Measurements from ENCODE around the gene CHCHD1.
"Not testable (repeated sequence)": the region's sequence is repeated elsewhere in the genome, so short reads cannot be mapped to it uniquely, and the experiment has no call there.

Gene CHCHD1

GRCh38 chr10:73788864-73789658, 7.2 kb downstream of the CHCHD1 start:
- no peak for DNase-seq (ENCODE audit: low read depth, low spot score)
- H3K4me3 ChIP-seq (ENCODE audit: low read length): no peak overlapping the region

DNA sequence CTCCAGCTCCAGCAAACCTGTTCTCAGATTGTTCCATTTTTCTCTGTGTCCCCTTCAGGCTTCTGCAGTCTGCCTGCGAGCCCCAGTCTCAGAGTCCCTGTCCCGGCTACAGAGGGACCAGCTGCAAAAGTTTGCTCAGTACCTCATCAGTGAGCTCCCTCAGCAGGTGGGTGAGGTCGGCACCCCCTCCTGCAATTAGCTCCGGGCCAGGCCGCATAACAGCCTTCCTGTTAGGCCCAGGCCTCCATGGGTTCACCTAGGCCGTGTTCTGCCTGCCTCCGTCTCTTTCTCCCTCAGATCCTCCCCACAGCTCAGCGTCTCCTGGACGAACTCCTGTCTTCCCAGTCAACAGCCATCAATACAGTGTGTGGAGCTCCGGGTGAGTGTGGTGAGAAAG, 7.8 kb downstream of the CHCHD1 start:
- no peak for DNase-seq (ENCODE audit: low read depth, low spot score)
- H3K4me3 ChIP-seq (ENCODE audit: low read length): no peak overlapping the region

DNA sequence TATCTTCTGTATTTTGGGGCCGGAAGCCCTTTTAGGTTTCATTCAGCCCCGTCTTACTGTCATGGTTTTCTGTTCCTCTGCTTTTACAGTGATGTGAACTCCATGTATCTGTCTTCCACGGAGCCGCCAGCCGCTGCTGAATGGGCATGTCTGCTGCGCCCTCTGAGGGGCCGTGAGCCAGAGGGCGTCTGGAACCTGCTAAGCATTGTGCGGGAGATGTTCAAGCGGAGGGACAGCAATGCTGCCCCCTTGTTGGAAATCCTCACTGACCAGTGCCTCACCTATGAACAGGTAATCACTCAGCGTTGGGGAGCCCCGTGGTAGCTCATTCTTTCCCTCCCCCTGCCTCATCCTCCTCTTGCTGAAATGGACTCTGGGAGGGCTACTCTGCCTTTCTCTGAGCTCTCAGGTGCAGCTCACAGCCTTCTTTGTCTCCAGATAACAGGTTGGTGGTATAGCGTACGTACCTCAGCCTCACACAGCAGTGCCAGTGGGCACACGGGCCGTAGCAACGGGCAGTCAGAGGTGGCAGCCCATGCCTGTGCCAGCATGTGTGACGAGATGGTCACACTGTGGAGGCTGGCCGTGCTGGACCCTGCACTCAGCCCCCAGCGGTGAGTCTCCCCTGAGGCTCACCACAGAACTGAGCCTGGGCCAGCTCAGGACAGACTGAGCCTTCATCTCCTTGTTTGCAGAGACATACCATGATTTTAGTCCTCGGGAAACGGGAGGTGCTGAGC, 9.2 kb downstream of the CHCHD1 start:
- no peak for DNase-seq (ENCODE audit: low read depth, low spot score)
- H3K4me3 ChIP-seq (ENCODE audit: low read length): no peak overlapping the region

- no peak overlapping the region for H3K4me3 ChIP-seq (ENCODE audit: low read length)
- DNase-seq (ENCODE audit: low read depth, low spot score): no peak
Measured at GRCh38 chr10:73791871-73792400, 10.1 kb downstream of the CHCHD1 start.

- no peak for DNase-seq (ENCODE audit: low read depth, low spot score)
- H3K4me3 ChIP-seq (ENCODE audit: low read length): no peak overlapping the region
Measured at GRCh38 chr10:73793456-73793855, 11.6 kb downstream of the CHCHD1 start.

DNA sequence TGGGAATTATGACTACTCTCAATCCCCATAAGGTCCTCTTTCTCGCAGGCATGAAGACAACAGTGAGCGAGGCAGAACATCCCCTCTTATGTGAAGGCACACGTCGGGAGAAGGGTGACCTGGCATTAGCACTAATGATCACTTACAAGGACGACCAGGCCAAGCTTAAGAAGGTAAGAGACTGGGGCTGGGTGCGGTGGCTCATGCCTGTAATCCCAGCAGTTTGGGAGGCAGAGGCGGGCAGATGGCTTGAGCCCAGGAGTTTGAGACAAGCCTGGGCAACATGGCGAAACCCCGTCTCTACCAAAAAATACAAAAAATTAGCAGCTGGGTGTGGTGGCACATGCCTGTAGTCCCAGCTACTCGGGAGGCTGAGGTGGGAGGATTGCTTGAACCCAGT, 13.6 kb downstream of the CHCHD1 start:
- not testable (repeated sequence) for H3K4me3 ChIP-seq (ENCODE audit: low read length); DNase-seq (ENCODE audit: low read depth, low spot score)

GRCh38 chr10:73796035-73796434, 14.2 kb downstream of the CHCHD1 start:
- not testable (repeated sequence) for H3K4me3 ChIP-seq (ENCODE audit: low read length); DNase-seq (ENCODE audit: low read depth, low spot score)

DNA sequence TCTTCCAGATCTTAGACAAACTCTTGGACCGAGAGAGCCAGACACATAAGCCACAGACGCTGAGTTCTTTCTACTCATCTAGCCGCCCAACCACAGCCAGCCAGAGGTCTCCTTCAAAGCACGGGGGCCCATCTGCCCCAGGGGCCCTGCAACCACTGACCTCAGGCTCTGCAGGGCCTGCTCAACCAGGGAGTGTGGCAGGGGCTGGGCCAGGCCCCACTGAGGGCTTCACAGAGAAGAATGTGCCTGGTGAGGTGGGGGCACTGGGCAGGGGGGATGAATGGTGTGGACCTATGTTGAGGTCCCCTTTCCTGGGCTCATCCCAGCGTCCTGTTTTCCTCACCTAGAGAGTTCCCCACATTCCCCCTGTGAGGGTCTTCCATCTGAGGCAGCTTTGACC, 14.9 kb downstream of the CHCHD1 start:
- no peak overlapping the region for H3K4me3 ChIP-seq (ENCODE audit: low read length)
- DNase-seq (ENCODE audit: low read depth, low spot score): no peak

- no peak for DNase-seq (ENCODE audit: low read depth, low spot score)
- no peak overlapping the region for H3K4me3 ChIP-seq (ENCODE audit: low read length)
Measured at GRCh38 chr10:73797324-73798025, 15.6 kb downstream of the CHCHD1 start.

GRCh38 chr10:73798087-73798486, 16.2 kb downstream of the CHCHD1 start:
- H3K4me3 ChIP-seq (ENCODE audit: low read length): no peak overlapping the region
- DNase-seq (ENCODE audit: low read depth, low spot score): no peak

- DNase-seq (ENCODE audit: low read depth, low spot score): no peak
Measured at GRCh38 chr10:73798927-73799560, 17.2 kb downstream of the CHCHD1 start.

DNA sequence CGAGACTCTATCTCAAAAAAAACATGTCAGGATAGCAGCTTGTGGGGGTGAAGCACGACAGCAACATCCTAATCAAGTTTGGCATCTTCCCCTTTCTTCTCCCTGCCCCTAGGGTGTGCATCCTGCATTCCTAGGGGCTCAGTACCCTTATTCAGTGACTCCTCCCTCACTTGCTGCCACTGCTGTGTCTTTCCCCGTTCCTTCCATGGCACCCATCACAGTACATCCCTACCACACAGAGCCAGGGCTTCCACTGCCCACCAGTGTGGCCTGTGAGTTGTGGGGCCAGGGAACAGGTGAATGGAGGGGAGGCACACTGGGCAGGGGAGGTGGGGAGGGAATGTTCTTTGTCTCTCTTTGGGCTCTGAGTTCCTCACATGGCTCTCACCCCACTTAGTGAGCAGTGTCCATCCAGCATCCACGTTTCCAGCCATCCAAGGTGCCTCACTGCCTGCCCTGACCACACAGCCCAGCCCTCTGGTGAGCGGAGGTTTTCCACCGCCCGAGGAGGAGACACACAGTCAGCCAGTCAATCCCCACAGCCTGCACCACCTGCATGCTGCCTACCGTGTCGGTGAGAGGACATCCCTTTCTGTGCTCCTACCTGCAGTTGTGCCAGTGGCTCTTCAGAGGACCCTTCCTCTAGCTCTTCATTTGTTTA, 18.2 kb downstream of the CHCHD1 start:
- DNase-seq (ENCODE audit: low read depth, low spot score): no peak

More at GRCh38 chr10:73798927-73799560, 17.2 kb downstream of the CHCHD1 start:
- no peak overlapping the region for H3K4me3 ChIP-seq (ENCODE audit: low read length)

GRCh38 chr10:73800560-73801252, 18.9 kb downstream of the CHCHD1 start:
- no peak overlapping the region for H3K4me3 ChIP-seq (ENCODE audit: low read length)
- no peak for DNase-seq (ENCODE audit: low read depth, low spot score)

More for the DNA sequence above, 18.2 kb downstream of the CHCHD1 start:
- H3K4me3 ChIP-seq (ENCODE audit: low read length): no peak overlapping the region

DNA sequence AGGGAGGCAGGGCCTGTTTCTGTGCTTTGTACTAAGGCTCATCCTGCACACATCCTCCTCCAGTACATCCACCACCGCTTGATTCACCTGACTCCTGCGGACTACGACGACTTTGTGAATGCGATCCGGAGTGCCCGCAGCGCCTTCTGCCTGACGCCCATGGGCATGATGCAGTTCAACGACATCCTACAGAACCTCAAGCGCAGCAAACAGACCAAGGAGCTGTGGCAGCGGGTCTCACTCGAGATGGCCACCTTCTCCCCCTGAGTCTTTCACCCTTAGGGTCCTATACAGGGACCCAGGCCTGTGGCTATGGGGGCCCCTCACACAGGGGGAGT, 19.4 kb downstream of the CHCHD1 start:
- no peak overlapping the region for H3K4me3 ChIP-seq (ENCODE audit: low read length)
- DNase-seq (ENCODE audit: low read depth, low spot score): no peak

DNA sequence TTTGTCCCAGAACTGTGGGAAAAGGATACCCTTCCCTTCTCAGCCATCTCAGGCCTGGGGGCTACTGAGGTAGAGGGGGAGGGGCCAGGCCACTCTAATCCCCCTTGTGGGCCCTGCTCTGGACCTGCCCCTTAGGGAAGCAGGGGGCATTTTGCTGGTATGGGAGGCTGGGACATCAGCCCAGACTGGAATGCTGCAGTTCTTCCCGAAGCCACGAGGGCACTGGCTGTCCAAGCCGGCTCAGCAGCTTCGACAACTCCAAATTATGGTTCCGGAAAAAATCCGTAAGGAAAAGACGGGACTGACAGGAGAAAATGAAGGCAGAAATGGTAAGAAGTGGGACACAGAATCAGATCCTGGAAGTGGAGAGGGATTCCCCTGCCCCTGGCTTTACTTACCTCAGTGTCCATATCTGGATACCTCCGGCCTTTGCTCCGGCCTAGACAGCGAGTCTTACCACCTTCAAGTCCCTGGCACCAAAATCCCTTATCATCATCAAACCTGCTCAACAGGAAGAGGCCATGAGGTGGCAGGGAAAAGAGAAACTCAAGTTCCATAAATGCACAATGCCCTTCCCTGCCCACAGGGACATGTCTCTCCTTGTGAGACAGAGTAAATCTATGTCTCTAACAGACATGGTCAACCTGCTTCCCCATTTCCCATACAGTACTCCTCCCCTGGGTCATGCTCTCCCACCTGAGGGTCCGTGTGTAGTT, 20.6 kb downstream of the CHCHD1 start:
- DNase-seq (ENCODE audit: low read depth, low spot score): no peak
- H3K4me3 ChIP-seq (ENCODE audit: low read length): no peak overlapping the region

DNA sequence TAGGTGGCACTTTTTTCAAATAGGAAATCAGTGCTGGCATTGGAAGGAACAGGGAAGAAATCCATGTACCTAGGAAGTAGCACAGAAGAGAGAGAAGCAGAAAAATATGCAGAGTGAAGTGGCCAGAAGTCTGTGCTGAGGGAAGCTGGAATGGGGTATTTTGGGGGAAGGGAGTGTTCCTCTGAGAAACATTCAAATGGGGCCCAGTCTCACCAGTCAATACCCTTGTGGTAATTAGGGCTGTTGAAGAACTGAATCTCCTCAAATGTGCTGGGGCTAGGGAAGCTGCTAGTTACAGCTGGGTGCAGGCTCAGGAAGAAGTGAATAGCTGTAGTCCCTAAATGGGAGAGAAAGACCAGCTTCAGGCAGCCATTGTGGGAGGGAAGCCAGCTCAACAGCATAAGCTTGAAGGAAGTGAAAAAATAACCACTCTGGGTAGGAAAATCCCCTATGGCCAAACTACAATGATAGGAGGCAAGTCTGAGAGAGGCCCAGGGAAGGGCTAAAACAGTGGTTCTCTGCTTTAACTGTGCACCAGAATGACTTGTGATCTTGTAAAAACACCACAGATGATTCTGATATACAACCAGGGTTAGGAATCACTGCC, 21.9 kb downstream of the CHCHD1 start:
- no peak for DNase-seq (ENCODE audit: low read depth, low spot score)
- no peak overlapping the region for H3K4me3 ChIP-seq (ENCODE audit: low read length)

DNA sequence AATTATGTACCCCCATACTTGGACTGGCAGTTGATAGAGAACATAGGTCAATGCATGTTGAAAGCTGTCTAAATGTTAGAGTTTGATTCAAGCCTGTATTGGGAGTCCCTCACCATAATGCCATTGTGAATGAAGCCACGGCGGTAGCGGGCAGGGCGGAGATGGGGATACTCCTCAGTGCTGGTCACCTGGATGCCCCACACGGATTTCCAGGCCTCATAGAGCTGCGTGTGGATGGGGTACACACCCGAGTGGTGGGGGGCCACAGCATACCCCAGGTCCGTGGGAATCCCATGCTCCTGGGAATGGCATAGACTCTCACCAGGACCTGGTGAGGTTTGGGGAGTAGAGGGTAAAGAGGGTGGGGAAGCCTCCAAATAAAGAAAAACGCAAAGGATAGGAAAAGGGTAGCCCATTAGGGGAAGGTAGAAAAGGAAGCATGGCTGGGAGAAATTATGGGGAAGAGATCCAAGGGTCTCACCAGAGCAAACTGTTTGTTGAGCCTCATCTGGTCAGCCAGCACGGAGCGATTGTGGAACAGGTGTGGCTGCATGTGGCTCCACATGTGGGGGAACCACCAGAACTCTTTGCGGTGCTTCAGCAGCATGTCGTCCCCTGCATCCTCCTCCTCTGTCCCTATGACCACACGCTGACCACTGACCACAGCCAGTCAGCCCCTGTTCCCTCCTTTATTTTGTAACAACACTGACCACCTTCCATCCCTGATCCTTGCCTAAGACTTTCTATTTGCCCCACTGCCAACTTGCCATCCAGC, 24.5 kb downstream of the CHCHD1 start:
- DNase-seq (ENCODE audit: low read depth, low spot score): no peak
- H3K4me3 ChIP-seq (ENCODE audit: low read length): no peak overlapping the region

All from Jurkat, Clone E6-1 (cell line).